Measurements from ENCODE around the gene TMEM256.

GRCh38 chr17:7413346-7413985 is 9.6 kb upstream of the TMEM256 start:
- TF ChIP-seq POLR2A (IDR thresholded peaks at IDR 0.05; ENCODE audit: low read length) (no peak), GATA1 (IDR thresholded peaks at IDR 0.05; ENCODE audit: low read depth, low read length) (no peak)
